Panc1 (cell line): ENCODE measurements around the gene AKIRIN1. TPM values are rescaled to one million over a fixed set of nuclear protein-coding genes. Genes with fewer than 3 reads are reported as not detected.
A peak's percentile ranks its signal among the peaks of the same experiment; 100 is the strongest.

ENCODE experiments used
- ATAC-seq: fragments of 200-7000 bp; cut with Tn5 transposase; 2 replicates; pipeline ENCODE4 v1.9.1; 2020; ENCODE audit warnings: mild to moderate bottlenecking, moderate library complexity
- BruUV-seq: library from RNA; stranded (reverse); fragments of 400-500 nt; replicated peaks from 2 replicates; lab custom pipeline; 2021; lab: Mats Ljungman, UMichigan
- CTCF ChIA-PET: fragments of 300-600 bp; sonication (Branson Sonifier 250); formaldehyde crosslinking; loops from one replicate; lab custom pipeline; 2022; ENCODE audit warnings: antibody characterized with exemption; lab: Charles Lee
- POLR2A ChIA-PET: fragments of 300-600 bp; sonication (Branson Sonifier 250); formaldehyde crosslinking; loops from one replicate; lab custom pipeline; 2022; ENCODE audit warnings: antibody characterized with exemption; lab: Charles Lee
- DNase-seq: peaks from one replicate; pipeline ENCODE4 v3.0.0-alpha.2; 2010; ENCODE audit warnings: low read depth, low spot score
- H3K27ac ChIP-seq: 2 replicates; pipeline ENCODE4 v1.5.1; 2011; ENCODE audit warnings: mild to moderate bottlenecking, low read length, inconsistent platforms
- H3K27me3 ChIP-seq: fragments of 200-500 bp; sonication (Bioruptor generic); 2 replicates; pipeline ENCODE4 v1.6.0; 2014; ENCODE audit warnings: low read length, inconsistent platforms; ENCODE audit not compliant: control insufficient read depth, insufficient read depth
- H3K36me3 ChIP-seq: fragments of 200-500 bp; sonication (Bioruptor generic); 2 replicates; pipeline ENCODE4 v1.5.1; 2014; ENCODE audit warnings: inconsistent platforms, mild to moderate bottlenecking, low read length, moderate library complexity; ENCODE audit not compliant: control insufficient read depth, insufficient read depth
- H3K4me1 ChIP-seq: 2 replicates; pipeline ENCODE4 v1.5.1; 2011; ENCODE audit warnings: inconsistent platforms, mild to moderate bottlenecking, low read length, moderate library complexity; ENCODE audit not compliant: control insufficient read depth, insufficient read depth
- H3K4me3 ChIP-seq, 2 experiments: 2 replicates each; pipeline ENCODE4 v1.5.1; 2011 to 2012; ENCODE audit warnings: low read depth in 2 of 2, low read length in 2 of 2, mild to moderate bottlenecking in 2 of 2, inconsistent platforms in 1 of 2, moderate library complexity in 1 of 2
- H3K9me3 ChIP-seq: fragments of 200-500 bp; sonication (Bioruptor generic); 2 replicates; pipeline ENCODE4 v1.5.1; 2014; ENCODE audit warnings: low read depth, mild to moderate bottlenecking, inconsistent platforms, low read length, moderate library complexity; ENCODE audit not compliant: control insufficient read depth, insufficient read depth
- POLR2AphosphoS5 ChIP-seq: IDR thresholded peaks from 2 replicates; pipeline ENCODE4 v1.6.1; 2012; ENCODE audit warnings: mild to moderate bottlenecking, low read depth, low read length, moderate library complexity
- SIN3A ChIP-seq: IDR thresholded peaks from 2 replicates; pipeline ENCODE4 v1.6.1; 2012; ENCODE audit warnings: low read depth, mild to moderate bottlenecking, low read length, moderate library complexity, borderline replicate concordance; ENCODE audit not compliant: insufficient read depth
- TCF7L2 ChIP-seq: IDR thresholded peaks from 2 replicates; pipeline ENCODE4 v1.6.1; 2011; ENCODE audit warnings: mild to moderate bottlenecking, low read depth, low read length, inconsistent platforms
- in situ Hi-C: cut with HindIII; loops from 2 replicates; pipeline ENCODE4 v1.10.0; 2016; ENCODE audit warnings: low sequenced_read_pairs, low pct_unique_long_range_greater_than_20kb
- intact Hi-C: fragments of 100-400 bp; cut with micrococcal nuclease; formaldehyde crosslinking; loops from one replicate; pipeline ENCODE4 v1.10.0; 2022; ENCODE audit not compliant: unreplicated experiment
- total RNA-seq: library from RNA; stranded (reverse); gene quantifications from one replicate; pipeline ENCODE4 v1.2.1, GENCODE V29; 2021; ENCODE audit not compliant: unreplicated experiment
- TF ChIP-seq, protein P1 (sequence below), 2 experiments: IDR thresholded peaks; 2 replicates each; pipeline ENCODE4 v1.6.1; 2011 to 2012; ENCODE audit warnings: low read depth in 2 of 2, control low read depth in 1 of 2, low read length in 1 of 2, mild to moderate bottlenecking in 1 of 2, moderate library complexity in 1 of 2; ENCODE audit not compliant: insufficient read depth in 1 of 2
- TF ChIP-seq, protein P2 (sequence below): fragments of 450-650 bp; IDR thresholded peaks from 2 replicates; pipeline ENCODE4 v1.5.1; 2017; ENCODE audit warnings: mild to moderate bottlenecking

The AKIRIN1 gene
- total RNA-seq, 1 experiment from 2014 or later, result 116 TPM

DNA sequence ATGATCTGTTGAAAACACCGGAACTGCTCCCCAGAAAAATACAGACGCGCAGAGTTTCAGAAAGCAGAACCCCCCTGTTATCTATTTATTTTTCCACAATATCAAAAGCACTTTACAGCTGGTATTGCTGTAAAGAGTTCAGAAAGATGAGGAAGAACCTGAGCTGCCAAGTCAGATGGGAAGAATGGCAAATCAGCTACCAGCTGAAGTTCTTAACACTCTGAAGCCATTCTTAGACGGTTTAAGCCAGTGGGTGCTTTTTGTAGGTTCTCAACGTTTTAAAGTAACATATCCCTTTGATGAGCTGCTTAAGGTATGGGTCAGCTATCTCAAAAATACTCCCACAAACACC, 714 bp upstream of the AKIRIN1 start:
- BruUV-seq, result no TSS peak
- in situ Hi-C loops, result no loop called here
- ATAC-seq, result 0 out of 2 replicates have a peak, but pooled peaks have one; percentile 1
- Histone ChIP-seq H3K4me3 (peak overlapping the region; percentile 64 to 86), H3K36me3 (peaks cover 4% of the 10 kb centered on the region; the same call in 1 of the 2 replicates), H3K9me3 (no peaks in the 10 kb centered on the region), H3K27me3 (no peaks in the 10 kb centered on the region), H3K4me1 (peaks cover 35% of the 10 kb centered on the region), H3K27ac (peak overlapping the region; percentile 86)
- no peak for DNase-seq
- TF ChIP-seq, protein P1, sequence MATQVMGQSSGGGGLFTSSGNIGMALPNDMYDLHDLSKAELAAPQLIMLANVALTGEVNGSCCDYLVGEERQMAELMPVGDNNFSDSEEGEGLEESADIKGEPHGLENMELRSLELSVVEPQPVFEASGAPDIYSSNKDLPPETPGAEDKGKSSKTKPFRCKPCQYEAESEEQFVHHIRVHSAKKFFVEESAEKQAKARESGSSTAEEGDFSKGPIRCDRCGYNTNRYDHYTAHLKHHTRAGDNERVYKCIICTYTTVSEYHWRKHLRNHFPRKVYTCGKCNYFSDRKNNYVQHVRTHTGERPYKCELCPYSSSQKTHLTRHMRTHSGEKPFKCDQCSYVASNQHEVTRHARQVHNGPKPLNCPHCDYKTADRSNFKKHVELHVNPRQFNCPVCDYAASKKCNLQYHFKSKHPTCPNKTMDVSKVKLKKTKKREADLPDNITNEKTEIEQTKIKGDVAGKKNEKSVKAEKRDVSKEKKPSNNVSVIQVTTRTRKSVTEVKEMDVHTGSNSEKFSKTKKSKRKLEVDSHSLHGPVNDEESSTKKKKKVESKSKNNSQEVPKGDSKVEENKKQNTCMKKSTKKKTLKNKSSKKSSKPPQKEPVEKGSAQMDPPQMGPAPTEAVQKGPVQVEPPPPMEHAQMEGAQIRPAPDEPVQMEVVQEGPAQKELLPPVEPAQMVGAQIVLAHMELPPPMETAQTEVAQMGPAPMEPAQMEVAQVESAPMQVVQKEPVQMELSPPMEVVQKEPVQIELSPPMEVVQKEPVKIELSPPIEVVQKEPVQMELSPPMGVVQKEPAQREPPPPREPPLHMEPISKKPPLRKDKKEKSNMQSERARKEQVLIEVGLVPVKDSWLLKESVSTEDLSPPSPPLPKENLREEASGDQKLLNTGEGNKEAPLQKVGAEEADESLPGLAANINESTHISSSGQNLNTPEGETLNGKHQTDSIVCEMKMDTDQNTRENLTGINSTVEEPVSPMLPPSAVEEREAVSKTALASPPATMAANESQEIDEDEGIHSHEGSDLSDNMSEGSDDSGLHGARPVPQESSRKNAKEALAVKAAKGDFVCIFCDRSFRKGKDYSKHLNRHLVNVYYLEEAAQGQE (IDR thresholded peaks at IDR 0.05; ENCODE audit: insufficient read depth in 1 of 2, low read depth in 2 of 2, low read length in 1 of 2), result no peak
- TF ChIP-seq POLR2AphosphoS5, result no peak
- TF ChIP-seq SIN3A, result no peak
- TF ChIP-seq, protein P2, sequence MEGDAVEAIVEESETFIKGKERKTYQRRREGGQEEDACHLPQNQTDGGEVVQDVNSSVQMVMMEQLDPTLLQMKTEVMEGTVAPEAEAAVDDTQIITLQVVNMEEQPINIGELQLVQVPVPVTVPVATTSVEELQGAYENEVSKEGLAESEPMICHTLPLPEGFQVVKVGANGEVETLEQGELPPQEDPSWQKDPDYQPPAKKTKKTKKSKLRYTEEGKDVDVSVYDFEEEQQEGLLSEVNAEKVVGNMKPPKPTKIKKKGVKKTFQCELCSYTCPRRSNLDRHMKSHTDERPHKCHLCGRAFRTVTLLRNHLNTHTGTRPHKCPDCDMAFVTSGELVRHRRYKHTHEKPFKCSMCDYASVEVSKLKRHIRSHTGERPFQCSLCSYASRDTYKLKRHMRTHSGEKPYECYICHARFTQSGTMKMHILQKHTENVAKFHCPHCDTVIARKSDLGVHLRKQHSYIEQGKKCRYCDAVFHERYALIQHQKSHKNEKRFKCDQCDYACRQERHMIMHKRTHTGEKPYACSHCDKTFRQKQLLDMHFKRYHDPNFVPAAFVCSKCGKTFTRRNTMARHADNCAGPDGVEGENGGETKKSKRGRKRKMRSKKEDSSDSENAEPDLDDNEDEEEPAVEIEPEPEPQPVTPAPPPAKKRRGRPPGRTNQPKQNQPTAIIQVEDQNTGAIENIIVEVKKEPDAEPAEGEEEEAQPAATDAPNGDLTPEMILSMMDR, result no peak
- ChIA-PET CTCF (no interaction called here), POLR2A (interaction anchor here (1.1 kb wide), 1 partner anchor 36 kb away, joined by 3 read pairs; the partner anchor contains the start of gene NDUFS5)
- intact Hi-C loops, result no loop called here

DNA sequence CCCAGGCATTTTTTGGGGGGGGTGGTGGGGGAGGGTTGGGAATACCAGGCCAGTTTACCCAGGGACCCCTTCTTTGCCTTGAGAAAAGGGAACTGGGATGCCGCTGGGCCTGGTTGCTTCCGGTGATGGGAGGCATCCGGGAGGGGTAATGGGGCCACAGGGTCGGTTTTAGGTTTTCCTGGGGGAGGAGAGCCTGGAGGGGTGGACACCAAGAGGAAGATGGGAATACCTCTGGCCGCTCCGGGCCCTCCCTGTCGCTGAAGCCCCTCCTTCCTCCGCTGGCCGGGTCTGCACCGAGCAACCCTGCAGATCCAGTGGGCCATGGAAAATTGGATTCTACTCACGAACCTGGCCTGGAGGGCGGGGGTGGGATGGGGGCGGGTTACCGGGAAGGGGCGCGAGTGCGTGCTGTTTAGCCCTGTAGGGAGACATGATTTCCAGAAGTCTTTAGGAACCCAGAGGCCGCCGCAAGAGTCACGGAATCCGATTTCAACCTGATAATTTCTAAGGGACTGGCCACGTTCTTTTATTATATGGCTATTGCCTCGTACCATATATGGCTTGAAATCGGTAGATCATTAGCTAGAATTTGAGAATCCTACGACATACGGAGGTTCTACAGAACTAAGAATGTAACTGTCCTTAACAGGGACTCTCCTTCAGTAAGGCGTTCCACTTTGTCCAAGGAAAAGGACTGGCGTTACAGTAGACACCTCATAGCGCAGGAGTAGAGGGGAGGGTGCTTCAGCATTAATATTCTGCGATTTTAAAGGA, 749 bp downstream of the AKIRIN1 start:
- no peaks in the 10 kb centered on the region for H3K27me3 ChIP-seq
- H3K27ac ChIP-seq, result peak overlapping the region; percentile 83
- no peaks in the 10 kb centered on the region for H3K9me3 ChIP-seq
- TF ChIP-seq POLR2AphosphoS5 (no peak; the same call in 1 of the 2 replicates), SIN3A (no peak), TCF7L2 (no peak)
- TF ChIP-seq, protein P2, result no peak
- TF ChIP-seq, protein P1 (IDR thresholded peaks at IDR 0.05; ENCODE audit: insufficient read depth in 1 of 2, low read depth in 2 of 2, low read length in 1 of 2), result no peak
- BruUV-seq, result no TSS peak
- ATAC-seq, result peak; percentile 47
- H3K4me1 ChIP-seq, result peaks cover 20% of the 10 kb centered on the region
- peak overlapping the region; percentile 74 to 86 for H3K4me3 ChIP-seq
- H3K36me3 ChIP-seq, result peaks cover 4% of the 10 kb centered on the region; the same call in 1 of the 2 replicates
- CTCF ChIA-PET, result no interaction called here
- POLR2A ChIA-PET, result interaction anchor here (0.6 kb wide), 1 partner anchor 9 kb away, joined by 4 read pairs; no protein-coding TSS in a partner anchor
- in situ Hi-C loops (no loop called here), intact Hi-C loops (no loop called here)
- no peak for DNase-seq
